ENCODE measurements around the gene MTG1. TPM values are rescaled to one million over a fixed set of nuclear protein-coding genes. Genes with fewer than 3 reads are reported as not detected.
A peak's percentile ranks its signal among the peaks of the same experiment; 100 is the strongest.

MTG1 gene
- total RNA-seq, 1 donor, result 31.5 TPM

GRCh38 chr10:133391761-133392518, 2.0 kb upstream of the MTG1 start:
- no peak for DNase-seq (ENCODE audit: insufficient read length, low spot score, missing footprints)
- H2AFZ ChIP-seq (ENCODE audit: low read length), result no peak overlapping the region
- peaks cover 4% of the 10 kb centered on the region for H3K4me1 ChIP-seq (ENCODE audit: insufficient read depth, low read length)
- no peaks in the 10 kb centered on the region for H3K9me3 ChIP-seq (ENCODE audit: low read depth, low read length)
- H4K20me1 ChIP-seq (ENCODE audit: insufficient read depth, low read length), result peaks cover 2% of the 10 kb centered on the region
- no peak overlapping the region for H3K4me3 ChIP-seq (ENCODE audit: insufficient read depth, low read length)
- TF ChIP-seq CTCF (IDR thresholded peaks at IDR 0.05; ENCODE audit: extremely low read depth, low read depth, low read length), result no peak
- peaks cover 15% of the 10 kb centered on the region for H3K36me3 ChIP-seq (ENCODE audit: insufficient read depth, low read length)
- H3K27me3 ChIP-seq (ENCODE audit: insufficient read depth, low read length), result no peaks in the 10 kb centered on the region
- peaks cover 28% of the 10 kb centered on the region for H3K79me2 ChIP-seq (ENCODE audit: insufficient read depth, low read length)
- no peak overlapping the region for H3K27ac ChIP-seq (ENCODE audit: low read depth, low read length)
- no peak overlapping the region for H3K4me2 ChIP-seq (ENCODE audit: insufficient read depth, low read length)

- H3K36me3 ChIP-seq (ENCODE audit: insufficient read depth, low read length), result peaks cover 27% of the 10 kb centered on the region
- H3K4me3 ChIP-seq (ENCODE audit: insufficient read depth, low read length), result peak overlapping the region; percentile 98
- no peaks in the 10 kb centered on the region for H3K27me3 ChIP-seq (ENCODE audit: insufficient read depth, low read length)
- H3K9me3 ChIP-seq (ENCODE audit: low read depth, low read length), result no peaks in the 10 kb centered on the region
- peaks cover 2% of the 10 kb centered on the region for H4K20me1 ChIP-seq (ENCODE audit: insufficient read depth, low read length)
- peak overlapping the region; percentile 83 for H2AFZ ChIP-seq (ENCODE audit: low read length)
- TF ChIP-seq CTCF (IDR thresholded peaks at IDR 0.05; ENCODE audit: extremely low read depth, low read depth, low read length), result no peak
- H3K79me2 ChIP-seq (ENCODE audit: insufficient read depth, low read length), result peaks cover 40% of the 10 kb centered on the region
- peaks cover 4% of the 10 kb centered on the region for H3K4me1 ChIP-seq (ENCODE audit: insufficient read depth, low read length)
- no peak for DNase-seq (ENCODE audit: insufficient read length, low spot score, missing footprints)
- H3K27ac ChIP-seq (ENCODE audit: low read depth, low read length), result no peak overlapping the region
- peak overlapping the region; percentile 94 for H3K4me2 ChIP-seq (ENCODE audit: insufficient read depth, low read length)
Observed at GRCh38 chr10:133393401-133394063, 425 bp upstream of the MTG1 start.

GRCh38 chr10:133394801-133395221, 854 bp downstream of the MTG1 start:
- no peak for DNase-seq (ENCODE audit: insufficient read length, low spot score, missing footprints)
- no peak for TF ChIP-seq CTCF (IDR thresholded peaks at IDR 0.05; ENCODE audit: extremely low read depth, low read depth, low read length)
- Histone ChIP-seq H3K27me3 (ENCODE audit: insufficient read depth, low read length) (no peaks in the 10 kb centered on the region), H3K4me2 (ENCODE audit: insufficient read depth, low read length) (peak overlapping the region; percentile 94), H4K20me1 (ENCODE audit: insufficient read depth, low read length) (peaks cover 2% of the 10 kb centered on the region), H3K27ac (ENCODE audit: low read depth, low read length) (peak overlapping the region; percentile 83), H3K79me2 (ENCODE audit: insufficient read depth, low read length) (peaks cover 51% of the 10 kb centered on the region), H3K4me3 (ENCODE audit: insufficient read depth, low read length) (peak overlapping the region; percentile 98), H3K36me3 (ENCODE audit: insufficient read depth, low read length) (peaks cover 38% of the 10 kb centered on the region), H2AFZ (ENCODE audit: low read length) (peak overlapping the region; percentile 84), H3K9me3 (ENCODE audit: low read depth, low read length) (no peaks in the 10 kb centered on the region), H3K4me1 (ENCODE audit: insufficient read depth, low read length) (peaks cover 4% of the 10 kb centered on the region)

GRCh38 chr10:133396035-133396624, 2.2 kb downstream of the MTG1 start:
- TF ChIP-seq CTCF (IDR thresholded peaks at IDR 0.05; ENCODE audit: extremely low read depth, low read depth, low read length), result no peak
- Histone ChIP-seq H3K79me2 (ENCODE audit: insufficient read depth, low read length) (peaks cover 61% of the 10 kb centered on the region), H4K20me1 (ENCODE audit: insufficient read depth, low read length) (peaks cover 5% of the 10 kb centered on the region)

More at GRCh38 chr10:133396035-133396624, 2.2 kb downstream of the MTG1 start:
- no peaks in the 10 kb centered on the region for H3K27me3 ChIP-seq (ENCODE audit: insufficient read depth, low read length)
- peaks cover 4% of the 10 kb centered on the region for H3K4me1 ChIP-seq (ENCODE audit: insufficient read depth, low read length)
- H2AFZ ChIP-seq (ENCODE audit: low read length), result no peak overlapping the region
- H3K36me3 ChIP-seq (ENCODE audit: insufficient read depth, low read length), result peaks cover 50% of the 10 kb centered on the region
- H3K27ac ChIP-seq (ENCODE audit: low read depth, low read length), result no peak overlapping the region
- no peak for DNase-seq (ENCODE audit: insufficient read length, low spot score, missing footprints)
- no peaks in the 10 kb centered on the region for H3K9me3 ChIP-seq (ENCODE audit: low read depth, low read length)
- H3K4me3 ChIP-seq (ENCODE audit: insufficient read depth, low read length), result no peak overlapping the region
- H3K4me2 ChIP-seq (ENCODE audit: insufficient read depth, low read length), result no peak overlapping the region

Measured in osteoblast (primary cell).